Liver (tissue), 9 donors: Measurements from ENCODE around the gene TNFAIP3. TPM values are rescaled to one million over a fixed set of nuclear protein-coding genes. Genes with fewer than 3 reads are reported as not detected.

Experiments
- DNase-seq: peaks from one replicate; pipeline ENCODE4 v3.0.0-alpha.2; 2017; ENCODE audit warnings: low spot score
- H3K27ac ChIP-seq, 2 donors: one replicate each; pipeline ENCODE4 v1.7.0; 2013; ENCODE audit warnings: inconsistent platforms in 2 of 2, low read length in 2 of 2, control low read depth in 1 of 2, low read depth in 1 of 2, mild to moderate bottlenecking in 1 of 2
- H3K27me3 ChIP-seq, 4 donors: one replicate each; pipeline versions ENCODE4 v1.6.1 to v1.7.0; 2013; ENCODE audit warnings: low read length in 3 of 4, inconsistent platforms in 1 of 4, mild to moderate bottlenecking in 1 of 4, moderate library complexity in 1 of 4; ENCODE audit not compliant: control insufficient read depth in 4 of 4, insufficient read depth in 4 of 4
- H3K36me3 ChIP-seq, 4 donors: one replicate each; pipeline versions ENCODE4 v1.6.1 to v1.7.0; 2013; ENCODE audit warnings: low read length in 3 of 4, mild to moderate bottlenecking in 3 of 4, low read depth in 1 of 4, moderate library complexity in 1 of 4; ENCODE audit not compliant: control insufficient read depth in 4 of 4, insufficient read depth in 3 of 4
- H3K4me1 ChIP-seq, 4 donors: one replicate each; pipeline versions ENCODE4 v1.6.1 to v1.7.0; 2013; ENCODE audit warnings: low read length in 3 of 4, mild to moderate bottlenecking in 3 of 4, moderate library complexity in 1 of 4; ENCODE audit not compliant: control insufficient read depth in 4 of 4, insufficient read depth in 4 of 4
- H3K4me3 ChIP-seq, 3 donors: one replicate each; pipeline versions ENCODE4 v1.6.1 to v1.7.0; 2013; ENCODE audit warnings: low read length in 3 of 3, control low read depth in 1 of 3, low read depth in 1 of 3, mild to moderate bottlenecking in 1 of 3
- H3K9ac ChIP-seq, 2 donors: one replicate each; pipeline ENCODE4 v1.7.0; 2013; ENCODE audit warnings: low read length in 2 of 2, mild to moderate bottlenecking in 2 of 2, moderate library complexity in 2 of 2, control low read depth in 1 of 2, low read depth in 1 of 2
- H3K9me3 ChIP-seq, 4 donors: one replicate each; pipeline versions ENCODE4 v1.6.1 to v1.7.0; 2013; ENCODE audit warnings: low read length in 3 of 4; ENCODE audit not compliant: control insufficient read depth in 4 of 4
- EGR1 ChIP-seq, 2 donors: IDR thresholded peaks; 2 replicates each; pipeline ENCODE4 v1.6.1; 2016 to 2018; ENCODE audit warnings: antibody characterized with exemption in 2 of 2, low read depth in 2 of 2
- FOXA1 ChIP-seq: IDR thresholded peaks from 2 replicates; pipeline ENCODE4 v1.6.1; 2016; ENCODE audit warnings: antibody characterized with exemption
- FOXA2 ChIP-seq: IDR thresholded peaks from 2 replicates; pipeline ENCODE4 v1.6.1; 2016; ENCODE audit warnings: antibody characterized with exemption
- GABPA ChIP-seq, 2 donors: IDR thresholded peaks in 1 of 2; conservative IDR thresholded peaks in 1 of 2; 2 replicates each; pipeline ENCODE4 v1.6.1; 2016; ENCODE audit warnings: antibody characterized with exemption in 2 of 2, mild to moderate bottlenecking in 1 of 2, moderate library complexity in 1 of 2
- HNF4A ChIP-seq, 2 donors: conservative IDR thresholded peaks; 2 replicates each; pipeline ENCODE4 v1.6.1; 2016; ENCODE audit warnings: antibody characterized with exemption in 2 of 2, mild to moderate bottlenecking in 2 of 2
- HNF4G ChIP-seq: IDR thresholded peaks from 2 replicates; pipeline ENCODE4 v1.6.1; 2016; ENCODE audit warnings: antibody characterized with exemption
- JUND ChIP-seq, 2 donors: IDR thresholded peaks; 2 replicates each; pipeline ENCODE4 v1.6.1; 2016; ENCODE audit warnings: antibody characterized with exemption in 2 of 2
- NR2F2 ChIP-seq: IDR thresholded peaks from 2 replicates; pipeline ENCODE4 v1.6.1; 2016; ENCODE audit warnings: antibody characterized with exemption
- RAD21 ChIP-seq, 2 donors: IDR thresholded peaks; 2 replicates each; pipeline ENCODE4 v1.6.1; 2016; ENCODE audit warnings: antibody characterized with exemption in 2 of 2, mild to moderate bottlenecking in 2 of 2
- RXRA ChIP-seq, 2 donors: IDR thresholded peaks; 2 replicates each; pipeline ENCODE4 v1.6.1; 2017 to 2018; ENCODE audit warnings: antibody characterized with exemption in 2 of 2, mild to moderate bottlenecking in 1 of 2
- SP1 ChIP-seq: IDR thresholded peaks from 2 replicates; pipeline ENCODE4 v1.6.1; 2018; ENCODE audit warnings: antibody characterized with exemption, mild to moderate bottlenecking
- TAF1 ChIP-seq: conservative IDR thresholded peaks from 2 replicates; pipeline ENCODE4 v1.6.1; 2016; ENCODE audit warnings: antibody characterized with exemption, mild to moderate bottlenecking
- YY1 ChIP-seq: IDR thresholded peaks from 2 replicates; pipeline ENCODE4 v1.6.1; 2016; ENCODE audit warnings: antibody characterized with exemption, mild to moderate bottlenecking
- WGBS: extraction: QIAGEN DNeasy Blood & Tissue Kit; methylation state at CpG from one replicate; pipeline ENCODE4 v1.1.7; 2013; 5-methylcytosine and 5-hydroxymethylcytosine counted together
- polyA plus RNA-seq, 2 donors: library from polyadenylated mRNA; stranded (reverse) in 1 of 2; unstranded in 1 of 2; fragments of 200-250 nt in 1 of 2; fragments of >200 nt in 1 of 2; fragmentation: Nextera tagmentation in 1 of 2; extraction: Ambion mirVana in 1 of 2; gene quantifications; one replicate each; pipeline versions ENCODE4 v1.2.1 to v1.2.3, GENCODE V29; 2013 to 2015
- total RNA-seq, 2 donors: library from RNA; depleted of rRNA; stranded (reverse); fragments of >200 nt; gene quantifications; one replicate each; pipeline ENCODE4 v1.2.3, GENCODE V29; 2014
- TF ChIP-seq, protein P1 (sequence below): IDR thresholded peaks from 2 replicates; pipeline ENCODE4 v1.6.1; 2016; ENCODE audit warnings: antibody characterized with exemption
- TF ChIP-seq, protein P2 (sequence below): fragments of 150-350 bp; IDR thresholded peaks from 2 replicates; pipeline ENCODE4 v1.5.1; 2017; ENCODE audit warnings: improper control_type of control experiment, low read depth, low read length; ENCODE audit not compliant: missing input control
- TF ChIP-seq, protein P3 (sequence below): IDR thresholded peaks from 2 replicates; pipeline ENCODE4 v1.6.1; 2016; ENCODE audit warnings: antibody characterized with exemption, mild to moderate bottlenecking
- TF ChIP-seq, protein P4 (sequence below): IDR thresholded peaks from 2 replicates; pipeline ENCODE4 v1.6.1; 2016; ENCODE audit warnings: antibody characterized with exemption
- TF ChIP-seq, protein P5 (sequence below): IDR thresholded peaks from 2 replicates; pipeline ENCODE4 v1.6.1; 2016; ENCODE audit warnings: antibody characterized with exemption
- donor health status: healthy.
- donor health status: healthy.
- donor health status: healthy.
- donor health status: healthy.
- donor health status: healthy.

Gene TNFAIP3
- total and polyA plus RNA-seq, 4 donors, result 4.5 to 8.0 (median 6.7) TPM

DNA sequence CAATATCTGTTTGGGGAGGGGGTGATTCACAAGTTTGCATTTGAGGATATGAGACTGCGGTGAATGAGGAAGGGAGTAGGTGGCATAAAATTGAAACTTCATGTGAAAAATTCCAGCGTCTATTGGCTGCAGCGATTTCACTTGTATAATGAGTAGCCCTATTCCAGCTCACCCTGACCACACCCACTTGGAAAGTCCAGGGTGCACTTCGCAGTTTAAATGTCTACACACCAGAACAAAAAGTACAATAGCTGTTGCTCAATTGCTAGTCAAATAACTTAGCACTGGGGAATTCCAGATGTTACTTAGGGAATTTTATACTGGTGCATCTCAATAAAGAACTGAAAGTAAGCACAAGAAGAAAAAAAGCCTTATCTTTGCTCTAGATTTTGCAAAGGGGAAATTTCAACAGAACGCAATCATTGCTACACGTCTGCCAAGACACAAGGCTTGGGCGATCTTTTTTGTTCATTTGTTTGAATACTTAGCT is 6.3 kb downstream of the TNFAIP3 start:
- Histone ChIP-seq H3K36me3 (peaks cover 4 to 42% (median 32%) of the 10 kb centered on the region in 4 donors), H3K9me3 (no peaks in the 10 kb centered on the region), H3K9ac (peak overlapping the region in 1 of 2 donors; percentile 5), H3K4me1 (peaks cover 9 to 55% (median 28%) of the 10 kb centered on the region in 4 donors), H3K27me3 (no peaks in the 10 kb centered on the region), H3K27ac (peak overlapping the region; percentile 18 to 54), H3K4me3 (peak overlapping the region in 1 of 3 donors; percentile 31)
- no peak for DNase-seq
- WGBS, result 2% methylated on average over 7 of the region's 7 CpGs
- no peak for TF ChIP-seq TAF1
- TF ChIP-seq, protein P1, sequence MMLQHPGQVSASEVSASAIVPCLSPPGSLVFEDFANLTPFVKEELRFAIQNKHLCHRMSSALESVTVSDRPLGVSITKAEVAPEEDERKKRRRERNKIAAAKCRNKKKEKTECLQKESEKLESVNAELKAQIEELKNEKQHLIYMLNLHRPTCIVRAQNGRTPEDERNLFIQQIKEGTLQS, result peak; percentile 65
- TF ChIP-seq, protein P2, sequence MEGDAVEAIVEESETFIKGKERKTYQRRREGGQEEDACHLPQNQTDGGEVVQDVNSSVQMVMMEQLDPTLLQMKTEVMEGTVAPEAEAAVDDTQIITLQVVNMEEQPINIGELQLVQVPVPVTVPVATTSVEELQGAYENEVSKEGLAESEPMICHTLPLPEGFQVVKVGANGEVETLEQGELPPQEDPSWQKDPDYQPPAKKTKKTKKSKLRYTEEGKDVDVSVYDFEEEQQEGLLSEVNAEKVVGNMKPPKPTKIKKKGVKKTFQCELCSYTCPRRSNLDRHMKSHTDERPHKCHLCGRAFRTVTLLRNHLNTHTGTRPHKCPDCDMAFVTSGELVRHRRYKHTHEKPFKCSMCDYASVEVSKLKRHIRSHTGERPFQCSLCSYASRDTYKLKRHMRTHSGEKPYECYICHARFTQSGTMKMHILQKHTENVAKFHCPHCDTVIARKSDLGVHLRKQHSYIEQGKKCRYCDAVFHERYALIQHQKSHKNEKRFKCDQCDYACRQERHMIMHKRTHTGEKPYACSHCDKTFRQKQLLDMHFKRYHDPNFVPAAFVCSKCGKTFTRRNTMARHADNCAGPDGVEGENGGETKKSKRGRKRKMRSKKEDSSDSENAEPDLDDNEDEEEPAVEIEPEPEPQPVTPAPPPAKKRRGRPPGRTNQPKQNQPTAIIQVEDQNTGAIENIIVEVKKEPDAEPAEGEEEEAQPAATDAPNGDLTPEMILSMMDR, result no peak
- TF ChIP-seq SP1, result peak; percentile 96
- TF ChIP-seq NR2F2, result peak; percentile 65
- TF ChIP-seq HNF4G, result peak; percentile 89
- TF ChIP-seq, protein P3, sequence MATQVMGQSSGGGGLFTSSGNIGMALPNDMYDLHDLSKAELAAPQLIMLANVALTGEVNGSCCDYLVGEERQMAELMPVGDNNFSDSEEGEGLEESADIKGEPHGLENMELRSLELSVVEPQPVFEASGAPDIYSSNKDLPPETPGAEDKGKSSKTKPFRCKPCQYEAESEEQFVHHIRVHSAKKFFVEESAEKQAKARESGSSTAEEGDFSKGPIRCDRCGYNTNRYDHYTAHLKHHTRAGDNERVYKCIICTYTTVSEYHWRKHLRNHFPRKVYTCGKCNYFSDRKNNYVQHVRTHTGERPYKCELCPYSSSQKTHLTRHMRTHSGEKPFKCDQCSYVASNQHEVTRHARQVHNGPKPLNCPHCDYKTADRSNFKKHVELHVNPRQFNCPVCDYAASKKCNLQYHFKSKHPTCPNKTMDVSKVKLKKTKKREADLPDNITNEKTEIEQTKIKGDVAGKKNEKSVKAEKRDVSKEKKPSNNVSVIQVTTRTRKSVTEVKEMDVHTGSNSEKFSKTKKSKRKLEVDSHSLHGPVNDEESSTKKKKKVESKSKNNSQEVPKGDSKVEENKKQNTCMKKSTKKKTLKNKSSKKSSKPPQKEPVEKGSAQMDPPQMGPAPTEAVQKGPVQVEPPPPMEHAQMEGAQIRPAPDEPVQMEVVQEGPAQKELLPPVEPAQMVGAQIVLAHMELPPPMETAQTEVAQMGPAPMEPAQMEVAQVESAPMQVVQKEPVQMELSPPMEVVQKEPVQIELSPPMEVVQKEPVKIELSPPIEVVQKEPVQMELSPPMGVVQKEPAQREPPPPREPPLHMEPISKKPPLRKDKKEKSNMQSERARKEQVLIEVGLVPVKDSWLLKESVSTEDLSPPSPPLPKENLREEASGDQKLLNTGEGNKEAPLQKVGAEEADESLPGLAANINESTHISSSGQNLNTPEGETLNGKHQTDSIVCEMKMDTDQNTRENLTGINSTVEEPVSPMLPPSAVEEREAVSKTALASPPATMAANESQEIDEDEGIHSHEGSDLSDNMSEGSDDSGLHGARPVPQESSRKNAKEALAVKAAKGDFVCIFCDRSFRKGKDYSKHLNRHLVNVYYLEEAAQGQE, result peak; percentile 81
- TF ChIP-seq, protein P4, sequence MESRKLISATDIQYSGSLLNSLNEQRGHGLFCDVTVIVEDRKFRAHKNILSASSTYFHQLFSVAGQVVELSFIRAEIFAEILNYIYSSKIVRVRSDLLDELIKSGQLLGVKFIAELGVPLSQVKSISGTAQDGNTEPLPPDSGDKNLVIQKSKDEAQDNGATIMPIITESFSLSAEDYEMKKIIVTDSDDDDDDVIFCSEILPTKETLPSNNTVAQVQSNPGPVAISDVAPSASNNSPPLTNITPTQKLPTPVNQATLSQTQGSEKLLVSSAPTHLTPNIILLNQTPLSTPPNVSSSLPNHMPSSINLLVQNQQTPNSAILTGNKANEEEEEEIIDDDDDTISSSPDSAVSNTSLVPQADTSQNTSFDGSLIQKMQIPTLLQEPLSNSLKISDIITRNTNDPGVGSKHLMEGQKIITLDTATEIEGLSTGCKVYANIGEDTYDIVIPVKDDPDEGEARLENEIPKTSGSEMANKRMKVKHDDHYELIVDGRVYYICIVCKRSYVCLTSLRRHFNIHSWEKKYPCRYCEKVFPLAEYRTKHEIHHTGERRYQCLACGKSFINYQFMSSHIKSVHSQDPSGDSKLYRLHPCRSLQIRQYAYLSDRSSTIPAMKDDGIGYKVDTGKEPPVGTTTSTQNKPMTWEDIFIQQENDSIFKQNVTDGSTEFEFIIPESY, result peak; percentile 85
- peak; percentile 75 to 91 for TF ChIP-seq JUND (IDR thresholded peaks at IDR 0.05)
- peak; percentile 57 to 66 for TF ChIP-seq RAD21 (IDR thresholded peaks at IDR 0.05)
- TF ChIP-seq GABPA (IDR thresholded peaks at IDR 0.05 in 1 of 2, conservative IDR thresholded peaks at IDR 0.05 in 1 of 2), result peak in 1 of 2 donors; percentile 54
- TF ChIP-seq FOXA2, result peak; percentile 74
- TF ChIP-seq FOXA1, result peak; percentile 72
- peak; percentile 96 to 97 for TF ChIP-seq HNF4A (conservative IDR thresholded peaks at IDR 0.05)
- peak; percentile 78 to 90 for TF ChIP-seq RXRA (IDR thresholded peaks at IDR 0.05)
- TF ChIP-seq, protein P5, sequence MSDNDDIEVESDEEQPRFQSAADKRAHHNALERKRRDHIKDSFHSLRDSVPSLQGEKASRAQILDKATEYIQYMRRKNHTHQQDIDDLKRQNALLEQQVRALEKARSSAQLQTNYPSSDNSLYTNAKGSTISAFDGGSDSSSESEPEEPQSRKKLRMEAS, result peak; percentile 89
- peak; percentile 88 for TF ChIP-seq YY1
- TF ChIP-seq EGR1 (IDR thresholded peaks at IDR 0.05; ENCODE audit: low read depth in 2 of 2), result peak; percentile 43 to 77
